ENCODE measurements around the gene PLEKHF1. TPM values are rescaled to one million over a fixed set of nuclear protein-coding genes. Genes with fewer than 3 reads are reported as not detected.

Gene PLEKHF1
- total and polyA plus RNA-seq, 2 of the 13 experiments (the other 11 are each of a cell fraction or from before 2014, with no cell fraction given), result 2.9 to 3.8 TPM

GRCh38 chr19:29672319-29672932 lies 7.2 kb downstream of the PLEKHF1 start:
- Histone ChIP-seq H3K9me3 (ENCODE audit: low read length) (no peaks in the 10 kb centered on the region), H3K36me3 (replicated peaks in 1 of 2; ENCODE audit: control insufficient read depth in 1 of 2, insufficient read depth in 2 of 2, low read length in 2 of 2) (peaks cover 0 to 12% of the 10 kb centered on the region in 2 experiments; a peak in 2 of 5 replicates), H3K4me1 (ENCODE audit: insufficient read depth, low read length) (peaks cover 43% of the 10 kb centered on the region), H2AFZ (ENCODE audit: low read length) (no peak overlapping the region), H3K4me2 (ENCODE audit: low read depth, low read length) (no peak overlapping the region), H3K9ac (ENCODE audit: insufficient read depth, low read depth, low read length) (no peak overlapping the region), H4K20me1 (ENCODE audit: insufficient read depth, low read length) (peaks cover 7% of the 10 kb centered on the region; the same call in 1 of the 2 replicates), H3K27me3 (ENCODE audit: control insufficient read depth in 1 of 2, insufficient read depth in 2 of 2, low read length in 2 of 2) (no peaks in the 10 kb centered on the region), H3K4me3 (replicated peaks in 1 of 3; ENCODE audit: insufficient read depth in 1 of 3, low read depth in 2 of 3, low read length in 3 of 3) (no peak overlapping the region), H3K27ac (ENCODE audit: extremely low read length, insufficient read depth, low read length) (peak overlapping the region; percentile 39), H3K79me2 (ENCODE audit: insufficient read depth, low read length) (no peaks in the 10 kb centered on the region)
- BruUV-seq (replicated peaks), result no TSS peak
- no peak for ATAC-seq
- in situ Hi-C loops (cut with HindIII; ENCODE audit: extremely low pct_ligation_motif_present, low pct_unique_long_range_greater_than_20kb), result no loop called here
- no peak for FAIRE-seq
- TF ChIP-seq ZBTB20 (CRISPR knock-in tag; IDR thresholded peaks at IDR 0.05; ENCODE audit: borderline replicate concordance, low read depth), result no peak
- TF ChIP-seq ATF7 (IDR thresholded peaks at IDR 0.05), result no peak
- no peak for TF ChIP-seq ATF7 (CRISPR knock-in tag; IDR thresholded peaks at IDR 0.05)
- TF ChIP-seq ZBTB3 (CRISPR knock-in tag; IDR thresholded peaks at IDR 0.05; ENCODE audit: borderline replicate concordance, low read depth), result no peak
- TF ChIP-seq, protein P1, sequence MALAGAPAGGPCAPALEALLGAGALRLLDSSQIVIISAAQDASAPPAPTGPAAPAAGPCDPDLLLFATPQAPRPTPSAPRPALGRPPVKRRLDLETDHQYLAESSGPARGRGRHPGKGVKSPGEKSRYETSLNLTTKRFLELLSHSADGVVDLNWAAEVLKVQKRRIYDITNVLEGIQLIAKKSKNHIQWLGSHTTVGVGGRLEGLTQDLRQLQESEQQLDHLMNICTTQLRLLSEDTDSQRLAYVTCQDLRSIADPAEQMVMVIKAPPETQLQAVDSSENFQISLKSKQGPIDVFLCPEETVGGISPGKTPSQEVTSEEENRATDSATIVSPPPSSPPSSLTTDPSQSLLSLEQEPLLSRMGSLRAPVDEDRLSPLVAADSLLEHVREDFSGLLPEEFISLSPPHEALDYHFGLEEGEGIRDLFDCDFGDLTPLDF (CRISPR knock-in tag; IDR thresholded peaks at IDR 0.05), result no peak
- TF ChIP-seq ZNF224 (CRISPR knock-in tag; IDR thresholded peaks at IDR 0.05), result no peak
- no peak for TF ChIP-seq TBL1XR1 (IDR thresholded peaks at IDR 0.05; ENCODE audit: borderline replicate concordance, low read length, partially characterized antibody)
- TF ChIP-seq PPARG (CRISPR knock-in tag; conservative IDR thresholded peaks at IDR 0.05), result no peak
- no peak for TF ChIP-seq TRIM22 (IDR thresholded peaks at IDR 0.05)
- TF ChIP-seq, protein P2, sequence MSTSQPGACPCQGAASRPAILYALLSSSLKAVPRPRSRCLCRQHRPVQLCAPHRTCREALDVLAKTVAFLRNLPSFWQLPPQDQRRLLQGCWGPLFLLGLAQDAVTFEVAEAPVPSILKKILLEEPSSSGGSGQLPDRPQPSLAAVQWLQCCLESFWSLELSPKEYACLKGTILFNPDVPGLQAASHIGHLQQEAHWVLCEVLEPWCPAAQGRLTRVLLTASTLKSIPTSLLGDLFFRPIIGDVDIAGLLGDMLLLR (CRISPR knock-in tag; IDR thresholded peaks at IDR 0.05), result no peak
- no peak for TF ChIP-seq SNAPC2 (CRISPR knock-in tag; IDR thresholded peaks at IDR 0.05)
- TF ChIP-seq ZNF12 (CRISPR knock-in tag; IDR thresholded peaks at IDR 0.05), result no peak
- no peak for TF ChIP-seq ZSCAN22 (CRISPR knock-in tag; IDR thresholded peaks at IDR 0.05)
- TF ChIP-seq DNMT3B (CRISPR knock-in tag; conservative IDR thresholded peaks at IDR 0.05), result no peak
- TF ChIP-seq DR1 (CRISPR knock-in tag; IDR thresholded peaks at IDR 0.05), result no peak
- no peak for TF ChIP-seq ARHGAP35 (CRISPR knock-in tag; IDR thresholded peaks at IDR 0.05; ENCODE audit: borderline replicate concordance)
- TF ChIP-seq ZNF18 (CRISPR knock-in tag; IDR thresholded peaks at IDR 0.05; ENCODE audit: insufficient replicate concordance), result no peak
- no peak for TF ChIP-seq MAFK (conservative IDR thresholded peaks at IDR 0.05 in 1 of 2, IDR thresholded peaks at IDR 0.05 in 1 of 2; ENCODE audit: low read length in 2 of 2)
- no peak for TF ChIP-seq ADNP (CRISPR knock-in tag; IDR thresholded peaks at IDR 0.05)
- no peak for TF ChIP-seq XRCC5 (optimal IDR thresholded peaks at IDR 0.05; ENCODE audit: low read length)
- no peak for TF ChIP-seq SYNCRIP (IDR thresholded peaks at IDR 0.05; ENCODE audit: insufficient read depth, low read depth, low read length)
- 86% methylated on average over 6 of the region's 8 CpGs for WGBS (ENCODE audit: low lambda C conversion rate)
- no peak for DNase-seq (ENCODE audit: low spot score)
- ChIA-PET POLR2A (interaction anchor here (2.3 kb wide), 1 partner anchor 66 kb away, joined by 6 read pairs; the partner anchor contains the start of gene POP4), CTCF (ENCODE audit: low intra/inter-chr PET ratio, low total read pairs) (no interaction called here)
- intact Hi-C loops (cut with micrococcal nuclease; ENCODE audit: unreplicated experiment), result no loop called here
